Measurements from ENCODE around the gene CYP4V2.

The CYP4V2 gene

DNA sequence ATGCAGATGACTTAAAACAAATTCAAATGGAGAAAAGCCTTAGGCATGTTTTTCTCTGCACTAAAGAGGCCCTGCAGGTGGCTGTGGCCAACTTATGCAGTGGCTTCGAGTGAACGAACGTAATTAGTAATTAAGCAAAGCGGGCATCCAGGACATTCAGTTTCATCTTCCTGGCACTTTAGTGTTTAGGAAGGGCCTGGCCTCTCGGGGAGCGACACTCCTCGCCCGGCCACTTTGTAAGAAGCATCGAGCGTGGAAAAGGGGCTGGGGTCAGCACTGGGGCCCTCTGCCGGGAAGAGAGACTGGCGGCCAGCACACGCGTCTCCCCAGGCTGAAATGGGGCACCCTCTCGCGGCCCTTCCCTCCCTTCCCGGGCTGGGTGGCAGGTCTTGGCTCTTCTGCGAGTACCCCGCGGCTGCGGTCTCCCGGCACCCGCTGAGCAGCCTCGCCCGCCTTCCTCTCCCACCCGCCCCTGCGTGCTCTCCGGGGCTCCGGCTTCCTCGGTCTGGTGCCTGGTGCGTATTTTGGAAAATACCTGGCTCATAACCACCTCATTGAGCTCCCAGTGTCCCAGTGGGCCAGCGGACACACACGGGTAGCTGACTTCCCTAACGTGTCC lies 677 bp upstream of the CYP4V2 start:
- DNase-seq = peak; percentile 41

DNA sequence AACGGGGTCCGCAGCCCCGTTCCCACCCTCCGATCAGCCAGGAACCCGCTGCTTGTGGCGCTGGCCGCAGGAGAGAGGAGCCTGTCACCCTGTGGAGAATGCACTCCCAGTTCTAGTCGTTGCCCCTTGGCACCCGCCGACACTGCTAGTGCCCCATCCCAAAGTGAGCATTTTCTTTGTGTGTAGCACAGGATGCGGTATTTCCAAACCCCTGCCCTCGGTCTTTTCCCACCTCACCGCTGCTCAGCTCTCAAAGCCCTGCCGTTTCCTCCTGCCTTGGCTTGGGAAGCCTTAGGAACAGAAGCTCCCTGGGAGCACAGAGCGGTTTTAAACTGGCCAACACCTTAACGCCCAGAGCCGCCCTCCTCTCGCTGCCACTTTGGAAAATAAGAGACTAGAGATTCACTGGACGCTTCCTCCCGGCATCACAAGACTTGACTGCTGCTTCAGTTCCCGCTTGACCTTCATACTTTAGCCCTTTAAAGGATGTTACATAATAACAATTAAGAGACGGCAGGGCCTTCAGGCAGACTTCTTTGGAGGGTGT lies 772 bp downstream of the CYP4V2 start:
- DNase-seq = peak; percentile 39

DNA sequence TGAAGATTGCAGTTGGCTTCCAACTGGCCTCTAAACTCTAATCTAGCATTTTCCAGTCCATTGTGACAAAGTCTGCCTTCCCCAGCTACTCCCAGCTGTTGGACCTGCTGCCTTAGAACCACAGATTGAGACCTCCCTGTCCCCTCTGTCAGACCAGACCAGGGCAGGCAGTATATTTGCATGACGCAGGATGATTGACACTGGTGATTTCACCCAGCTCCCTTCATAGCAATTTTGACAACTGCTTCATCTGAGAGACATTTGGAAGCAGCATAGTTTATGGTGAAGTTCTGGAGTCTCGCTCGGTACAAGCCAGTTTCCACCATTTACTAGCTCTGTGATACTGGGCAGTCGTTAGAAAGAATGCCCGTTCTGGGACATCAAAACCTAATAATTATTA lies 2.5 kb downstream of the CYP4V2 start:
- DNase-seq = no peak

- no peak for DNase-seq
Observed at GRCh38 chr4:186196063-186196462, 4.7 kb downstream of the CYP4V2 start.

DNA sequence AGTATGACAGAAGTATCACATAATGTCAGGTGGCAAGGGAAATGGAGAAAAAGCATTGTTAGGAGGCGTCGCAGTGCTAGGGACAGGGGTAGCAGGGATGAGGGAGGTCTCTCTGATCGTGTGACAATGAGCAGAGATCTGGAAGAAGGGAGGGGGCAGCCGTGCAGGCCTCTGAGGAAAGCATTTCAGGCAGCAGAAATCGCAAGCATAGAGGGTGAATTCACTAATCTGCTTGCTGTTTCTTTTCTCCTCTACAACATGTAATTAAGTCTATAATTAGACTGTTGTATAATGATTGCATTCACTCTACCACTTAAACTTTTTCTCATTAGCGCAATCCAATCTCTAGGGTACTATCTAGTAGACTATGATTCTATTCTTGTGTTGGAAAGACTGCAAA lies 9.1 kb downstream of the CYP4V2 start:
- DNase-seq = no peak

DNA sequence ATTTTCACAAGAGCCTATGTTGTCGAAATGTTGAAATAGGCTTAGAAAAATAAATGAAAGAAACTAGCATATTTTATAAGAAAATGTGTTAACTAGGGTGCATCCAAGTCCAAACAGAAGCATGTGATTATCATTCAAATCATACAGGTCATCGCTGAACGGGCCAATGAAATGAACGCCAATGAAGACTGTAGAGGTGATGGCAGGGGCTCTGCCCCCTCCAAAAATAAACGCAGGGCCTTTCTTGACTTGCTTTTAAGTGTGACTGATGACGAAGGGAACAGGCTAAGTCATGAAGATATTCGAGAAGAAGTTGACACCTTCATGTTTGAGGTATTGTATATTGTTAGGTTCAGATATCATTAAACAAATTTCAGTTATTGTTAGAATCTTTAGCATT lies 9.6 kb downstream of the CYP4V2 start:
- DNase-seq = no peak

GRCh38 chr4:186201535-186202230 lies 10.3 kb downstream of the CYP4V2 start:
- DNase-seq = peak; percentile 63

DNA sequence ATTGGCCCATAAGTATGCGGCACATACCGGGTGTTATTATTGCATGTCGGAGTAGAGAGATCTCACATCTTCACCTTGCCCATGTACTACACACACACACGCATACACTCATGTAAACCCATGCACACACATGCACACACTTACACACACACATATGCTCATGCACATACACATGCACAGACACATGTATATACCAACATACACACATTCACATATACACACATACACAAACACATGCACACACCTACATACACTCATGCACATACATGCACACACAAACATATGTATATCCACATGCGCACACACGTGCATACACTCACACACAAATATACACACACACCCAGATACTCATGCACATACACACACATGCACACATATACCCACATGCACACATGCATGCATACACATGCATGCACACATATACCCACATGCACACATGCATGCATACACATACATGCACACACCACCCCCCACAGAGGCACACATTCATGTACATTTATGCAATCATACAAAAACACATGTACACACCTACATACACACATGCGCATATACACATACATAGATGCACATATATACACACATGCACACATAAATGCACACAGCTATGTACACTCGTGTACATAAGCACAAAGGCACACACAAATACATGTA lies 11.2 kb downstream of the CYP4V2 start:
- no peak for DNase-seq

DNA sequence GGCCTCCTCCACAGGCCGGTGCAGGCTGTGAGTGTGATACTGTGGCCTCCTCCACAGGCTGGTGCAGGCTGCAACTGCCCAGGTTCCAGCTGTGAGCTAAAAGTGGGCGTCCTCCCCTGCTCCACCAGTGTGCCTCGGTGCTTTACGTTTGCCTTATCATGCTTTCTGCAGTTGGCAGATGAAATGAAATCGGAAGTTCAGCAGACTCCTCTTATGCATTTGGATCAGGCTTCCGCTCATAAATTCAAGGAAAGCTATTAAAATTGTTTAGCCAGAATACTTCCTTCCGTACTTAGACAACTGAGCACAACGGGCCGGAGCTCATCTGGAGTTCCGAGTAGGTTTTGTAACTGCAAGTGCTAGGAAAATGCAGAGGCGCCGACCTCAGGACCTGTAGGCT lies 12.0 kb downstream of the CYP4V2 start:
- DNase-seq = no peak

DNA sequence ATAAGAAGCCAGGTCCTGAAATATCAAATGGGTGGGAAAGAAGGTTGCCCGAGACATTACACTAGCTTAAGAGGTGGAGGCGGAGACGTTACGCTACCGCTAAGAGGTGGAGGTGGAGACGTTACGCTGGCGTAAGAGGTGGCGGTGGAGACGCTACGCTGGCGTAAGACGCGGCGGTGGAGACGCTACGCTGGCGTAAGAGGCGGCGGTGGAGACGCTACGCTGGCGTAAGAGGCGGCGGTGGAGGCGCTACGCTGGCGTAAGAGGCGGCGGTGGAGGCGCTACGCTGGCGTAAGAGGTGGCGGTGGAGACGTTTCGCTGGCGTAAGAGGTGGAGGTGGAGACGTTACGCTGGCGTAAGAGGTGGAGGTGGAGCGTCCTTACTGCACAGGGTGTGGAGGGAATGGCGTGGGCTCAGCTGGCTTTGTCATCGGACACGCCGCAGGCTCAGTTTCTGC lies 12.8 kb downstream of the CYP4V2 start:
- peak; percentile 69 for DNase-seq

- DNase-seq = no peak
Observed at GRCh38 chr4:186204686-186205085, 13.3 kb downstream of the CYP4V2 start.

DNA sequence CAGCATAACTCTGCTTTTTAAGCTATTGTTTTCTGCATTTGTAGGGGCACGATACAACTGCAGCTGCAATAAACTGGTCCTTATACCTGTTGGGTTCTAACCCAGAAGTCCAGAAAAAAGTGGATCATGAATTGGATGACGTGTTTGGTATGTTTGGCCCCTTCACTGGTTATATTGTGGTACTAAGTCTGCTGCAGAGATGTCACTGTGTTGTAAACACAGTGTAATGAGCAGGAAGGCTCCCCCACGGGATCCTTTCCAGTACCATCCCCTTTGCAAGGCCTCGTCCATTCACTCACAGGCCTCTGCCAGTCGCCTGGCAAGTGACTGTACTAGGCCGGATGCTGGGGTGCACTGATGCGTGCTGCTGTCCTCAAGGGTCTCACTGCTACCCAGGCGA lies 13.8 kb downstream of the CYP4V2 start:
- DNase-seq = no peak

- DNase-seq = no peak
Observed at GRCh38 chr4:186216465-186217024, 25.2 kb downstream of the CYP4V2 start.

DNA sequence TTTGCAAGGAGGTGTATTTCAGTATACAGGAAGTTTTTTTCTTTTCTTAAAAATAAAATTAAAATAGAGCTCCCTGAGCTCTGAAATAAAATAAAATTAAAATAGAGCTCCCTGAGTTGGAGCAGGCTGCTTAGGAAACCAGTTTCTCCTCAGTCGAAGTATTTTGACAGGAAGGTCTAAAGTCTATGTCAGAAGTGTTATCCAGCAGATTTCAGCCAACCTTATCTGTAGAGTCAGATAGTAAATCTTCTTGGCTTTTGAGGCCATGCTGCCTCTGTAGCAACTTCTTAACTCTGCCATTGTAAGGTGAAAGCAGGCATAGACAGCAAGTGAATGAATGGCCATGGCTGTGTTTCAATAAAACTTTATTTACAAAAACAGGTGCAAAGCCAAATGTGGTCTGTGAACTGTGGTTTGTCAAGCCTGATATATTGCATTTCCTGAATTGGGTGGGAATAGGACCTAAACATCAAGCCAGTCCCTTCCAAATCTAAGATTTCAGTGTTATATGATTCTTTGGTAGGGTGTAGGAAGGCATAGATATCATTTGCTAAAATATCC lies 26.4 kb downstream of the CYP4V2 start:
- no peak for DNase-seq

GRCh38 chr4:186221624-186222023 lies 30.3 kb downstream of the CYP4V2 start:
- no peak for DNase-seq

- DNase-seq = no peak
Observed at GRCh38 chr4:186225848-186226247, 34.5 kb downstream of the CYP4V2 start.

- no peak for DNase-seq
Observed at GRCh38 chr4:186226521-186227189, 35.3 kb downstream of the CYP4V2 start.

- no peak for DNase-seq
Observed at GRCh38 chr4:186227221-186227620, 35.9 kb downstream of the CYP4V2 start, which contains the start of gene KLKB1. KLKB1 (plus strand) TSS chr4:186227507; CDS start chr4:186228196, 689 bp downstream.

GRCh38 chr4:186227744-186228513 lies 36.6 kb downstream of the CYP4V2 start:
- DNase-seq = no peak

GRCh38 chr4:186228514-186228894 lies 37.1 kb downstream of the CYP4V2 start:
- DNase-seq = no peak

- DNase-seq = no peak
Observed at GRCh38 chr4:186234367-186234766, 43.0 kb downstream of the CYP4V2 start.

DNA sequence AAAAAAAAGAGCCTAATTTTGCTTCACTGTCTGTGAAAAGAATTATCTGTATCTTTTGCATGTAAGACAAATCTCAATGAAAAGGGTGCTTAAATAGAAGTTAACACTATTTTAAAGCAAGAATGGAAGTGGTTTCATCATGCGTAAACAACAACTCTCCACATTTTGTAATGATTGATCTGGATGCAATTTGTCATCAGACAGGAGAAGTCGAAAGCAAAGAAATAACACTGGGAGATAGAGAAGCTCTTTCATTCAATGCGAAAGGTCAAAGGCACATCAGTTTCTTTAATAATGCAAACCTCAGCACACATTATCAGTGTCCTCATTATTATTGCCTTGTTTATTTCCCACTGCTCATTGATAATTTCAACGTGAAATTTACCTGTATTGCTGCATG lies 44.8 kb downstream of the CYP4V2 start:
- DNase-seq = no peak
